IPS-20b (cell line): Measurements from ENCODE around the gene IARS2.
"Not testable (repeated sequence)": the region's sequence is repeated elsewhere in the genome, so short reads cannot be mapped to it uniquely, and the experiment has no call there.

Experiments
- H3K27ac ChIP-seq: one replicate; pipeline ENCODE4 v1.5.1; 2013; ENCODE audit warnings: low read length
- H3K27me3 ChIP-seq: 2 replicates; pipeline ENCODE4 v1.6.1; 2013; ENCODE audit warnings: mild to moderate bottlenecking, low read length, inconsistent platforms; ENCODE audit not compliant: insufficient read depth
- H3K36me3 ChIP-seq: 2 replicates; pipeline ENCODE4 v1.6.1; 2013; ENCODE audit warnings: low read depth, mild to moderate bottlenecking, inconsistent platforms, low read length, moderate library complexity; ENCODE audit not compliant: insufficient read depth
- H3K4me1 ChIP-seq: 2 replicates; pipeline ENCODE4 v1.6.1; 2013; ENCODE audit warnings: mild to moderate bottlenecking, control low read depth, inconsistent platforms, low read length, moderate library complexity; ENCODE audit not compliant: insufficient read depth
- H3K4me3 ChIP-seq: 2 replicates; pipeline ENCODE4 v1.5.1; 2013; ENCODE audit warnings: mild to moderate bottlenecking, low read length, inconsistent platforms
- H3K9ac ChIP-seq: 2 replicates; pipeline ENCODE4 v1.6.1; 2013; ENCODE audit warnings: low read depth, mild to moderate bottlenecking, inconsistent platforms, low read length, moderate library complexity
- H3K9me3 ChIP-seq: 2 replicates; pipeline ENCODE4 v1.6.1; 2013; ENCODE audit warnings: mild to moderate bottlenecking, low read depth, low read length, inconsistent platforms; ENCODE audit not compliant: insufficient read depth

The IARS2 gene

GRCh38 chr1:220151454-220151853 lies 57.5 kb downstream of the IARS2 start:
- no peak overlapping the region for H3K27ac ChIP-seq
- H3K4me3 ChIP-seq, result no peak overlapping the region
- no peaks in the 10 kb centered on the region for H3K9me3 ChIP-seq
- H3K36me3 ChIP-seq, result peaks cover 84% of the 10 kb centered on the region
- H3K27me3 ChIP-seq, result no peaks in the 10 kb centered on the region
- H3K4me1 ChIP-seq, result no peaks in the 10 kb centered on the region
- no peak overlapping the region for H3K9ac ChIP-seq

GRCh38 chr1:220153147-220153546 lies 59.2 kb downstream of the IARS2 start:
- no peak overlapping the region for H3K27ac ChIP-seq
- H3K9ac ChIP-seq, result no peak overlapping the region
- no peaks in the 10 kb centered on the region for H3K9me3 ChIP-seq
- H3K36me3 ChIP-seq, result peaks cover 87% of the 10 kb centered on the region
- no peaks in the 10 kb centered on the region for H3K4me1 ChIP-seq
- no peak overlapping the region for H3K4me3 ChIP-seq
- no peaks in the 10 kb centered on the region for H3K27me3 ChIP-seq

- H3K36me3 ChIP-seq, result peaks cover 78% of the 10 kb centered on the region
- no peaks in the 10 kb centered on the region for H3K9me3 ChIP-seq
- no peaks in the 10 kb centered on the region for H3K4me1 ChIP-seq
- H3K9ac ChIP-seq, result no peak overlapping the region
- H3K27ac ChIP-seq, result no peak overlapping the region
- no peak overlapping the region for H3K4me3 ChIP-seq
- no peaks in the 10 kb centered on the region for H3K27me3 ChIP-seq
These were observed 62.8 kb downstream of the IARS2 start for GRCh38 chr1:220156620-220157146.

- Histone ChIP-seq H3K4me3 (no peak overlapping the region), H3K9ac (no peak overlapping the region), H3K4me1 (no peaks in the 10 kb centered on the region), H3K27me3 (no peaks in the 10 kb centered on the region), H3K36me3 (peaks cover 76% of the 10 kb centered on the region), H3K27ac (no peak overlapping the region), H3K9me3 (no peaks in the 10 kb centered on the region)
These were observed 63.8 kb downstream of the IARS2 start for GRCh38 chr1:220157738-220158137.

- not testable (repeated sequence) for H3K27me3 ChIP-seq, H3K9ac ChIP-seq, H3K4me1 ChIP-seq, H3K27ac ChIP-seq, H3K4me3 ChIP-seq, H3K9me3 ChIP-seq
- peaks cover 72% of the 10 kb centered on the region for H3K36me3 ChIP-seq
These were observed 64.6 kb downstream of the IARS2 start for GRCh38 chr1:220158530-220158929.

- no peak overlapping the region for H3K4me3 ChIP-seq
- H3K4me1 ChIP-seq, result no peaks in the 10 kb centered on the region
- no peaks in the 10 kb centered on the region for H3K27me3 ChIP-seq
- H3K9me3 ChIP-seq, result no peaks in the 10 kb centered on the region
- H3K9ac ChIP-seq, result no peak overlapping the region
- peaks cover 71% of the 10 kb centered on the region for H3K36me3 ChIP-seq
- H3K27ac ChIP-seq, result no peak overlapping the region
These were observed 65.1 kb downstream of the IARS2 start for GRCh38 chr1:220159041-220159440.

- H3K4me1 ChIP-seq, result no peaks in the 10 kb centered on the region
- H3K27ac ChIP-seq, result no peak overlapping the region
- H3K36me3 ChIP-seq, result peaks cover 71% of the 10 kb centered on the region
These were observed 66.1 kb downstream of the IARS2 start for GRCh38 chr1:220160027-220160426.

GRCh38 chr1:220164116-220164515 lies 70.2 kb downstream of the IARS2 start:
- Histone ChIP-seq H3K4me1 (no peaks in the 10 kb centered on the region), H3K36me3 (peaks cover 73% of the 10 kb centered on the region), H3K4me3 (no peak overlapping the region), H3K9me3 (no peaks in the 10 kb centered on the region), H3K27ac (no peak overlapping the region), H3K9ac (no peak overlapping the region), H3K27me3 (no peaks in the 10 kb centered on the region)

More at GRCh38 chr1:220160027-220160426, 66.1 kb downstream of the IARS2 start:
- Histone ChIP-seq H3K27me3 (no peaks in the 10 kb centered on the region), H3K9ac (no peak overlapping the region), H3K9me3 (no peaks in the 10 kb centered on the region), H3K4me3 (no peak overlapping the region)

GRCh38 chr1:220164517-220164916 lies 70.6 kb downstream of the IARS2 start:
- H3K4me3 ChIP-seq, result no peak overlapping the region
- peaks cover 73% of the 10 kb centered on the region for H3K36me3 ChIP-seq
- H3K27ac ChIP-seq, result no peak overlapping the region
- no peak overlapping the region for H3K9ac ChIP-seq
- no peaks in the 10 kb centered on the region for H3K4me1 ChIP-seq
- H3K9me3 ChIP-seq, result no peaks in the 10 kb centered on the region
- H3K27me3 ChIP-seq, result no peaks in the 10 kb centered on the region

- peaks cover 74% of the 10 kb centered on the region for H3K36me3 ChIP-seq
- no peaks in the 10 kb centered on the region for H3K4me1 ChIP-seq
- H3K9me3 ChIP-seq, result no peaks in the 10 kb centered on the region
- H3K4me3 ChIP-seq, result no peak overlapping the region
- no peaks in the 10 kb centered on the region for H3K27me3 ChIP-seq
- no peak overlapping the region for H3K9ac ChIP-seq
- H3K27ac ChIP-seq, result no peak overlapping the region
These were observed 72.9 kb downstream of the IARS2 start for GRCh38 chr1:220166853-220167252.

- H3K27me3 ChIP-seq, H3K9ac ChIP-seq, H3K27ac ChIP-seq, H3K4me3 ChIP-seq, H3K9me3 ChIP-seq, H3K4me1 ChIP-seq: not testable (repeated sequence)
- H3K36me3 ChIP-seq, result peaks cover 81% of the 10 kb centered on the region
These were observed 76.0 kb downstream of the IARS2 start for GRCh38 chr1:220169887-220170286.

- Histone ChIP-seq H3K36me3 (peaks cover 70% of the 10 kb centered on the region), H3K4me1 (no peaks in the 10 kb centered on the region), H3K27me3 (no peaks in the 10 kb centered on the region), H3K27ac (no peak overlapping the region), H3K9ac (no peak overlapping the region), H3K9me3 (no peaks in the 10 kb centered on the region), H3K4me3 (no peak overlapping the region)
These were observed 77.0 kb downstream of the IARS2 start for GRCh38 chr1:220170836-220171526.
